K562 (cell line): ENCODE data around the gene DNAJB13. TPM values are rescaled to one million over a fixed set of nuclear protein-coding genes. Genes with fewer than 3 reads are reported as not detected.

Source experiments
- ASH1L ChIP-seq: fragments of 450-650 bp; IDR thresholded peaks from 2 replicates; pipeline ENCODE4 v1.6.1; 2018; ENCODE audit warnings: borderline replicate concordance, mild to moderate bottlenecking, low read depth; ENCODE audit not compliant: partially characterized antibody
- BRF1 ChIP-seq: IDR thresholded peaks from 3 replicates; pipeline ENCODE4 v1.6.1; 2011; ENCODE audit warnings: borderline replicate concordance, mild to moderate bottlenecking; ENCODE audit not compliant: insufficient read length; ENCODE audit errors: extremely low read depth
- CREBBP ChIP-seq: IDR thresholded peaks from one replicate; pipeline ENCODE4 v1.6.1; 2012; ENCODE audit warnings: low read depth, mild to moderate bottlenecking, control low read depth, inconsistent platforms, low read length
- DIDO1 ChIP-seq: fragments of 450-650 bp; IDR thresholded peaks from 2 replicates; pipeline ENCODE4 v1.6.1; 2016; ENCODE audit warnings: low read depth, missing biosample characterization, missing genetic modification characterization
- ELK1 ChIP-seq: sonication (generic); formaldehyde crosslinking; IDR thresholded peaks from 2 replicates; pipeline ENCODE4 v1.8.1; 2022; ENCODE audit warnings: missing genetic modification reagents
- ETS1 ChIP-seq: conservative IDR thresholded peaks from 2 replicates; pipeline ENCODE4 v1.6.1; 2011; ENCODE audit warnings: low read depth, mild to moderate bottlenecking, low read length; ENCODE audit not compliant: control insufficient read depth
- FOSL1 ChIP-seq: fragments of 200-800 bp; sonication (Bioruptor generic); conservative IDR thresholded peaks from 2 replicates; pipeline ENCODE4 v1.6.1; 2016; ENCODE audit warnings: missing genetic modification characterization, missing compliant biosample characterization
- FOXJ3 ChIP-seq: sonication (generic); formaldehyde crosslinking; IDR thresholded peaks from 2 replicates; pipeline ENCODE4 v1.4.0; 2020; ENCODE audit warnings: mild to moderate bottlenecking, missing genetic modification reagents
- HEY1 ChIP-seq: fragments of 250-450 bp; sonication (Bioruptor Pico); IDR thresholded peaks from 2 replicates; pipeline ENCODE4 v1.5.0; 2020; ENCODE audit warnings: mild to moderate bottlenecking, moderate library complexity, borderline replicate concordance
- HMG20A ChIP-seq: fragments of 450-650 bp; formaldehyde crosslinking; conservative IDR thresholded peaks from 2 replicates; pipeline ENCODE4 v1.4.0; 2020; ENCODE audit warnings: mild to moderate bottlenecking, mixed read lengths
- HMG20B ChIP-seq: fragments of 250-450 bp; sonication (Bioruptor Pico); IDR thresholded peaks from 2 replicates; pipeline ENCODE4 v1.5.0; 2021; ENCODE audit warnings: mild to moderate bottlenecking
- IRF1 ChIP-seq: sonication (generic); formaldehyde crosslinking; IDR thresholded peaks from 2 replicates; pipeline ENCODE4 v1.8.0; 2022; ENCODE audit warnings: missing genetic modification reagents, mild to moderate bottlenecking, borderline replicate concordance
- MAFG ChIP-seq: fragments of 450-650 bp; conservative IDR thresholded peaks from 2 replicates; pipeline ENCODE4 v1.6.1; 2016; ENCODE audit warnings: missing genetic modification characterization, missing compliant biosample characterization
- MEIS2 ChIP-seq: fragments of 450-650 bp; IDR thresholded peaks from 2 replicates; pipeline ENCODE4 v1.6.1; 2014; ENCODE audit warnings: mild to moderate bottlenecking; ENCODE audit not compliant: partially characterized antibody
- PHB ChIP-seq: fragments of 250-450 bp; sonication (Bioruptor Pico); IDR thresholded peaks from 2 replicates; pipeline ENCODE4 v1.5.0; 2021
- RB1 ChIP-seq: fragments of 450-650 bp; IDR thresholded peaks from 2 replicates; pipeline ENCODE4 v1.6.1; 2017; ENCODE audit warnings: low read depth, mild to moderate bottlenecking
- SIN3A ChIP-seq, 2 experiments: fragments of 150-350 bp in 1 of 2; IDR thresholded peaks; 2 replicates each; pipeline ENCODE4 v1.6.1; 2011 to 2016; ENCODE audit warnings: borderline replicate concordance in 2 of 2, low read depth in 2 of 2, low read length in 2 of 2, mild to moderate bottlenecking in 2 of 2, moderate library complexity in 2 of 2; ENCODE audit not compliant: control insufficient read depth in 1 of 2
- SMARCE1 ChIP-seq: fragments of 450-650 bp; IDR thresholded peaks from 2 replicates; pipeline ENCODE4 v1.7.1; 2016; ENCODE audit warnings: mild to moderate bottlenecking
- ZKSCAN8 ChIP-seq: fragments of 200-800 bp; sonication (Bioruptor generic); IDR thresholded peaks from 2 replicates; pipeline ENCODE4 v1.6.1; 2016; ENCODE audit warnings: missing genetic modification characterization, missing compliant biosample characterization
- ZNF174 ChIP-seq: fragments of 250-450 bp; sonication (Bioruptor Pico); IDR thresholded peaks from 2 replicates; pipeline ENCODE4 v1.4.0; 2020; ENCODE audit warnings: mild to moderate bottlenecking
- ZNF3 ChIP-seq: fragments of 250-450 bp; sonication (Bioruptor Pico); IDR thresholded peaks from 2 replicates; pipeline ENCODE4 v1.5.0; 2021; ENCODE audit warnings: mild to moderate bottlenecking, moderate library complexity
- polyA plus RNA-seq, 8 experiments: library from polyadenylated mRNA; depleted of rRNA in 4 of 8; stranded (reverse) in 5 of 8; unstranded in 3 of 8; fragments of >200 nt; fragmentation: Nextera tagmentation in 2 of 8; fragmentation: Illumina TruSeq in 1 of 8; extraction: Ambion mirVana in 2 of 8; extraction: Trizol in 1 of 8; gene quantifications; 2 replicates each; pipeline versions ENCODE4 v1.2.1 to v1.2.3, GENCODE V29; 2011 to 2014; ENCODE audit warnings: inconsistent platforms in 1 of 8, missing spikeins in 1 of 8
- total RNA-seq, 7 experiments: library from RNA; depleted of rRNA in 6 of 7; stranded (reverse); fragments of >200 nt in 6 of 7; fragmentation: Illumina TruSeq in 2 of 7; extraction: Trizol in 2 of 7; gene quantifications; 2 replicates each; pipeline versions ENCODE4 v1.2.1 to v1.2.3, GENCODE V29; 2011 to 2021; ENCODE audit warnings: low replicate concordance in 1 of 7
- TF ChIP-seq, protein P1 (sequence below): fragments of 250-450 bp; sonication (Bioruptor Pico); IDR thresholded peaks from 2 replicates; pipeline ENCODE4 v1.8.0; 2022; ENCODE audit warnings: moderate library complexity, mild to moderate bottlenecking, inconsistent platforms
- TF ChIP-seq, protein P2 (sequence below): fragments of 450-650 bp; formaldehyde crosslinking; IDR thresholded peaks from 2 replicates; pipeline ENCODE4 v1.4.0; 2020; ENCODE audit warnings: mild to moderate bottlenecking, moderate library complexity

DNAJB13 gene
- total and polyA plus RNA-seq, 9 of the 15 experiments (the other 6 are each of a cell fraction or from before 2014, with no cell fraction given), result 0.14 TPM; not detected in 8

GRCh38 chr11:74015919-74016684 is 65.3 kb downstream of the DNAJB13 start (continued):
- no peak for TF ChIP-seq SIN3A (IDR thresholded peaks at IDR 0.05; ENCODE audit: borderline replicate concordance in 2 of 2, control insufficient read depth in 1 of 2, low read depth in 2 of 2, low read length in 2 of 2)
- TF ChIP-seq, protein P1, sequence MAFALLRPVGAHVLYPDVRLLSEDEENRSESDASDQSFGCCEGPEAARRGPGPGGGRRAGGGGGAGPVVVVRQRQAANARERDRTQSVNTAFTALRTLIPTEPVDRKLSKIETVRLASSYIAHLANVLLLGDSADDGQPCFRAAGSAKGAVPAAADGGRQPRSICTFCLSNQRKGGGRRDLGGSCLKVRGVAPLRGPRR (CRISPR knock-in tag), result no peak
- TF ChIP-seq CREBBP, result no peak
- peak; percentile 73 for TF ChIP-seq SMARCE1
- no peak for TF ChIP-seq PHB
- TF ChIP-seq FOSL1 (tag), result peak; percentile 53
- TF ChIP-seq ZKSCAN8 (CRISPR knock-in tag), result no peak
- TF ChIP-seq, protein P2, sequence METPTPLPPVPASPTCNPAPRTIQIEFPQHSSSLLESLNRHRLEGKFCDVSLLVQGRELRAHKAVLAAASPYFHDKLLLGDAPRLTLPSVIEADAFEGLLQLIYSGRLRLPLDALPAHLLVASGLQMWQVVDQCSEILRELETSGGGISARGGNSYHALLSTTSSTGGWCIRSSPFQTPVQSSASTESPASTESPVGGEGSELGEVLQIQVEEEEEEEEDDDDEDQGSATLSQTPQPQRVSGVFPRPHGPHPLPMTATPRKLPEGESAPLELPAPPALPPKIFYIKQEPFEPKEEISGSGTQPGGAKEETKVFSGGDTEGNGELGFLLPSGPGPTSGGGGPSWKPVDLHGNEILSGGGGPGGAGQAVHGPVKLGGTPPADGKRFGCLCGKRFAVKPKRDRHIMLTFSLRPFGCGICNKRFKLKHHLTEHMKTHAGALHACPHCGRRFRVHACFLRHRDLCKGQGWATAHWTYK (CRISPR knock-in tag), result 0 out of 2 replicates have a peak, but pooled peaks have one; percentile 11
- TF ChIP-seq ZNF3 (CRISPR knock-in tag), result no peak
- TF ChIP-seq ZNF174 (CRISPR knock-in tag), result no peak
- TF ChIP-seq MEIS2, result no peak
- TF ChIP-seq BRF1, result no peak
- TF ChIP-seq DIDO1 (tag), result no peak
- no peak for TF ChIP-seq HMG20B (CRISPR knock-in tag)
- TF ChIP-seq HMG20A (CRISPR knock-in tag), result no peak
- no peak for TF ChIP-seq HEY1 (CRISPR knock-in tag)
- no peak for TF ChIP-seq FOXJ3 (CRISPR knock-in tag)
- no peak for TF ChIP-seq IRF1
- peak; percentile 31; the same call in 1 of the 2 replicates for TF ChIP-seq RB1
- TF ChIP-seq ASH1L, result no peak
- TF ChIP-seq ELK1, result no peak
- TF ChIP-seq ETS1, result no peak
- 0 out of 2 replicates have a peak, but pooled peaks have one; percentile 7 for TF ChIP-seq MAFG
